IPS-18c (cell line): ENCODE results near the gene ABCC10.
"Not testable (repeated sequence)": the region's sequence is repeated elsewhere in the genome, so short reads cannot be mapped to it uniquely, and the experiment has no call there.

Experiments used
- H3K4me3 ChIP-seq: 2 replicates; pipeline ENCODE4 v1.7.0; 2013; ENCODE audit warnings: low read depth, mild to moderate bottlenecking, low read length, moderate library complexity; ENCODE audit not compliant: insufficient read depth
- H3K9me3 ChIP-seq: one replicate; pipeline ENCODE4 v1.6.1; 2013; ENCODE audit warnings: mild to moderate bottlenecking, low read length, moderate library complexity; ENCODE audit not compliant: control insufficient read depth, insufficient read depth

The ABCC10 gene

GRCh38 chr6:43402820-43403219 lies 24.5 kb upstream of the ABCC10 start:
- no peak overlapping the region for H3K4me3 ChIP-seq

GRCh38 chr6:43405354-43405753 lies 22.0 kb upstream of the ABCC10 start:
- Histone ChIP-seq H3K4me3 (no peak overlapping the region), H3K9me3 (no peaks in the 10 kb centered on the region)

More at GRCh38 chr6:43402820-43403219, 24.5 kb upstream of the ABCC10 start:
- H3K9me3 ChIP-seq = no peaks in the 10 kb centered on the region

GRCh38 chr6:43407296-43407695 lies 20.0 kb upstream of the ABCC10 start:
- H3K9me3 ChIP-seq = no peaks in the 10 kb centered on the region
- no peak overlapping the region for H3K4me3 ChIP-seq

- Histone ChIP-seq H3K4me3 (no peak overlapping the region), H3K9me3 (no peaks in the 10 kb centered on the region)
These were observed 19.1 kb upstream of the ABCC10 start for GRCh38 chr6:43408259-43408658.

- H3K9me3 ChIP-seq = not testable (repeated sequence)
These were observed 16.6 kb upstream of the ABCC10 start for GRCh38 chr6:43410776-43411175.

GRCh38 chr6:43412541-43412940 lies 14.8 kb upstream of the ABCC10 start:
- Histone ChIP-seq H3K4me3 (no peak overlapping the region), H3K9me3 (no peaks in the 10 kb centered on the region)

More at GRCh38 chr6:43410776-43411175, 16.6 kb upstream of the ABCC10 start:
- H3K4me3 ChIP-seq = not testable (repeated sequence)

- Histone ChIP-seq H3K9me3 (no peaks in the 10 kb centered on the region), H3K4me3 (no peak overlapping the region)
These were observed 14.3 kb upstream of the ABCC10 start for GRCh38 chr6:43413002-43413401.

- not testable (repeated sequence) for H3K4me3 ChIP-seq
These were observed 12.1 kb upstream of the ABCC10 start for GRCh38 chr6:43415275-43415674.

GRCh38 chr6:43416935-43417334 lies 10.4 kb upstream of the ABCC10 start:
- H3K9me3 ChIP-seq = no peaks in the 10 kb centered on the region
- H3K4me3 ChIP-seq = no peak overlapping the region

More at GRCh38 chr6:43415275-43415674, 12.1 kb upstream of the ABCC10 start:
- not testable (repeated sequence) for H3K9me3 ChIP-seq

GRCh38 chr6:43420012-43420709 lies 7.2 kb upstream of the ABCC10 start:
- Histone ChIP-seq H3K4me3 (no peak overlapping the region), H3K9me3 (no peaks in the 10 kb centered on the region)

- Histone ChIP-seq H3K4me3 (no peak overlapping the region), H3K9me3 (no peaks in the 10 kb centered on the region)
These were observed 5.5 kb upstream of the ABCC10 start for GRCh38 chr6:43421831-43422230.

GRCh38 chr6:43425083-43425482 lies 2.3 kb upstream of the ABCC10 start:
- not testable (repeated sequence) for H3K4me3 ChIP-seq, H3K9me3 ChIP-seq

- Histone ChIP-seq H3K4me3 (peak overlapping the region; percentile 84), H3K9me3 (no peaks in the 10 kb centered on the region)
These were observed 374 bp upstream of the ABCC10 start for GRCh38 chr6:43426928-43427405.

GRCh38 chr6:43428112-43428570 lies 800 bp downstream of the ABCC10 start:
- peak overlapping the region; percentile 84 for H3K4me3 ChIP-seq
- no peaks in the 10 kb centered on the region for H3K9me3 ChIP-seq

GRCh38 chr6:43428874-43429273 lies 1.5 kb downstream of the ABCC10 start:
- no peaks in the 10 kb centered on the region for H3K9me3 ChIP-seq
- 0 out of 2 replicates have a peak overlapping the region, but pooled peaks have one; percentile 84 for H3K4me3 ChIP-seq

GRCh38 chr6:43432009-43432945 lies 4.9 kb downstream of the ABCC10 start:
- no peaks in the 10 kb centered on the region for H3K9me3 ChIP-seq
- no peak overlapping the region for H3K4me3 ChIP-seq

- Histone ChIP-seq H3K9me3 (no peaks in the 10 kb centered on the region), H3K4me3 (no peak overlapping the region)
These were observed 5.8 kb downstream of the ABCC10 start for GRCh38 chr6:43433148-43433547.
